Ovary (tissue), 3 donors: ENCODE results near the gene THADA.

Source experiments
- EP300 ChIP-seq: sonication (generic); formaldehyde crosslinking; IDR thresholded peaks from one replicate; pipeline ENCODE4 v1.6.1; 2017; ENCODE audit warnings: antibody characterized with exemption
- POLR2A ChIP-seq: fragments of 450-650 bp; IDR thresholded peaks from one replicate; pipeline ENCODE4 v1.6.1; 2017; ENCODE audit warnings: antibody characterized with exemption, mild to moderate bottlenecking, moderate library complexity
- TF ChIP-seq, protein P1 (sequence below), 3 donors: fragments of 450-650 bp in 2 of 3; fragments of 200-600 bp in 1 of 3; IDR thresholded peaks; one replicate each; pipeline versions ENCODE4 v1.5.1 to v1.8.0; 2016 to 2022; ENCODE audit warnings: antibody characterized with exemption in 3 of 3, mild to moderate bottlenecking in 1 of 3
- donor health status: DM: no; HTN: no; CAD: no.

DNA sequence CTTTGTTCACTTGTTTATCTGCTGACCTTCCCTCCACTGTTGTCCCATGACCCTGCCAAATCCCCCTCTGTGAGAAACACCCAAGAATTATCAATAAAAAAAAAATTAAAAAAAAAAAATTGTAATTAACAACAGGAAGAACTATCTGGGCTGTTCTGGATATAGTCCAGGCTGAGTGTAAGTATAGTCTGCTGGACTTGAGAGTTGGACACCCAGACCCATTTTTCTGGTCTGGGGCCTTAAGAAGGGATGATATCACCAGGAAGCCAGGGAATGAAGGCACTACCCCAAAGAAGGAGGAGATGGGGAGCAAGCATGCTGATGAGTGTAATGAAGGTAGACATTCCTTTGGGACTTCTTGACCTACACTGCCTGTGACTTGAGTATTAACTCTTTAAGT, 297.3 kb downstream of the THADA start:
- TF ChIP-seq, protein P1, sequence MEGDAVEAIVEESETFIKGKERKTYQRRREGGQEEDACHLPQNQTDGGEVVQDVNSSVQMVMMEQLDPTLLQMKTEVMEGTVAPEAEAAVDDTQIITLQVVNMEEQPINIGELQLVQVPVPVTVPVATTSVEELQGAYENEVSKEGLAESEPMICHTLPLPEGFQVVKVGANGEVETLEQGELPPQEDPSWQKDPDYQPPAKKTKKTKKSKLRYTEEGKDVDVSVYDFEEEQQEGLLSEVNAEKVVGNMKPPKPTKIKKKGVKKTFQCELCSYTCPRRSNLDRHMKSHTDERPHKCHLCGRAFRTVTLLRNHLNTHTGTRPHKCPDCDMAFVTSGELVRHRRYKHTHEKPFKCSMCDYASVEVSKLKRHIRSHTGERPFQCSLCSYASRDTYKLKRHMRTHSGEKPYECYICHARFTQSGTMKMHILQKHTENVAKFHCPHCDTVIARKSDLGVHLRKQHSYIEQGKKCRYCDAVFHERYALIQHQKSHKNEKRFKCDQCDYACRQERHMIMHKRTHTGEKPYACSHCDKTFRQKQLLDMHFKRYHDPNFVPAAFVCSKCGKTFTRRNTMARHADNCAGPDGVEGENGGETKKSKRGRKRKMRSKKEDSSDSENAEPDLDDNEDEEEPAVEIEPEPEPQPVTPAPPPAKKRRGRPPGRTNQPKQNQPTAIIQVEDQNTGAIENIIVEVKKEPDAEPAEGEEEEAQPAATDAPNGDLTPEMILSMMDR (IDR thresholded peaks at IDR 0.05): no peak
- TF ChIP-seq POLR2A (no peak), EP300 (no peak)
